B cell (primary cell): ENCODE results near the gene CCDC80. TPM values are rescaled to one million over a fixed set of nuclear protein-coding genes. Genes with fewer than 3 reads are reported as not detected.

Experiments used
- ATAC-seq: fragments of 200-7000 bp; cut with Tn5 transposase; one replicate; pipeline ENCODE4 v1.10.0; 2021; ENCODE audit warnings: low read depth, mild to moderate bottlenecking, moderate number of reproducible peaks, moderate library complexity
- CTCF ChIA-PET: fragments of 350-600 bp; sonication (Branson Sonifier 250); formaldehyde crosslinking; loops from one replicate; lab custom pipeline; 2021; ENCODE audit warnings: antibody characterized with exemption, inconsistent platforms; lab: Charles Lee
- POLR2A ChIA-PET: fragments of 350-600 bp; sonication (Branson Sonifier 250); formaldehyde crosslinking; loops from one replicate; lab custom pipeline; 2021; ENCODE audit warnings: antibody characterized with exemption; lab: Charles Lee
- DNase-seq: peaks from one replicate; pipeline ENCODE4 v3.0.0; 2013
- H2AFZ ChIP-seq: 2 replicates; pipeline ENCODE4 v1.6.1; 2012; ENCODE audit warnings: mild to moderate bottlenecking, low read depth, low read length; ENCODE audit not compliant: insufficient read depth, poor library complexity, severe bottlenecking
- H3K27ac ChIP-seq, 2 donors: 1 replicate in 1 of 2; 2 replicates in 1 of 2; pipeline ENCODE4 v1.5.1; 2012 to 2013; ENCODE audit warnings: low read length in 2 of 2, mild to moderate bottlenecking in 2 of 2, moderate library complexity in 1 of 2
- H3K27me3 ChIP-seq, 4 experiments: fragments of 200-600 bp in 1 of 4; sonication (generic) in 1 of 4; replicated peaks in 1 of 4; 1 replicate in 2 of 4; 2 replicates in 2 of 4; pipeline versions ENCODE4 v1.6.1 to v1.7.0; 2013 to 2016; ENCODE audit warnings: low read length in 3 of 4, mild to moderate bottlenecking in 2 of 4, mixed read lengths in 1 of 4, moderate library complexity in 1 of 4; ENCODE audit not compliant: insufficient read depth in 4 of 4, control insufficient read depth in 3 of 4; ENCODE audit errors: control extremely low read depth in 1 of 4
- H3K36me3 ChIP-seq, 2 experiments: replicated peaks in 1 of 2; 1 replicate in 1 of 2; 2 replicates in 1 of 2; pipeline versions ENCODE4 v1.6.1 to v1.7.1; 2013; ENCODE audit warnings: low read length in 1 of 2; ENCODE audit not compliant: insufficient read depth in 2 of 2, control insufficient read depth in 1 of 2; ENCODE audit errors: control extremely low read depth in 1 of 2, extremely low read depth in 1 of 2
- H3K4me1 ChIP-seq, 2 donors: fragments of 200-600 bp in 1 of 2; sonication (generic) in 1 of 2; 1 replicate in 1 of 2; 2 replicates in 1 of 2; pipeline versions ENCODE4 v1.5.1 to v1.6.1; 2013 to 2017; ENCODE audit warnings: low read length in 2 of 2; ENCODE audit not compliant: control insufficient read depth in 2 of 2, insufficient read depth in 2 of 2
- H3K4me2 ChIP-seq: replicated peaks from 2 replicates; pipeline ENCODE3; 2012; ENCODE audit warnings: mild to moderate bottlenecking, low read depth, low read length; ENCODE audit not compliant: poor library complexity, severe bottlenecking
- H3K4me3 ChIP-seq, 5 experiments: fragments of 200-600 bp in 1 of 5; sonication (generic) in 1 of 5; 1 replicate in 3 of 5; 2 replicates in 2 of 5; pipeline versions ENCODE4 v1.5.1 to v1.7.0; 2011 to 2016; ENCODE audit warnings: low read length in 4 of 5, mild to moderate bottlenecking in 4 of 5, low read depth in 2 of 5, control low read depth in 1 of 5, moderate library complexity in 1 of 5; ENCODE audit not compliant: insufficient read depth in 1 of 5; ENCODE audit errors: control extremely low read depth in 1 of 5, extremely low read depth in 1 of 5
- H3K79me2 ChIP-seq: fragments of 200-600 bp; sonication (generic); one replicate; pipeline ENCODE4 v1.6.0; 2016; ENCODE audit warnings: low read length; ENCODE audit not compliant: control insufficient read depth, insufficient read depth
- H3K9ac ChIP-seq: fragments of 200-600 bp; sonication (generic); 2 replicates; pipeline ENCODE4 v1.6.1; 2017; ENCODE audit warnings: mild to moderate bottlenecking, low read length, moderate library complexity
- H3K9me3 ChIP-seq, 3 donors: one replicate each; pipeline versions ENCODE4 v1.6.1 to v1.7.1; 2013; ENCODE audit warnings: low read length in 2 of 3; ENCODE audit not compliant: control insufficient read depth in 2 of 3, insufficient read depth in 1 of 3; ENCODE audit errors: control extremely low read depth in 1 of 3
- H4K20me1 ChIP-seq: 2 replicates; pipeline ENCODE4 v1.6.0; 2012; ENCODE audit warnings: mild to moderate bottlenecking, low read length; ENCODE audit not compliant: insufficient read depth, control insufficient read depth, poor library complexity, severe bottlenecking
- H3K27ac Mint-ChIP-seq: one replicate; pipeline ENCODE4 v1.8.0; 2021; ENCODE audit warnings: mixed read lengths
- H3K27me3 Mint-ChIP-seq: one replicate; pipeline ENCODE4 v1.8.0; 2021; ENCODE audit warnings: mixed read lengths
- H3K4me1 Mint-ChIP-seq: one replicate; pipeline ENCODE4 v1.8.0; 2021; ENCODE audit warnings: mixed read lengths
- H3K4me3 Mint-ChIP-seq: one replicate; pipeline ENCODE4 v1.8.0; 2021; ENCODE audit warnings: mixed read lengths
- H3K9me3 Mint-ChIP-seq: one replicate; pipeline ENCODE4 v1.8.0; 2022; ENCODE audit warnings: mixed read lengths; ENCODE audit not compliant: insufficient read depth
- EZH2 ChIP-seq: IDR thresholded peaks from 2 replicates; pipeline ENCODE4 v1.6.1; 2012; ENCODE audit warnings: borderline replicate concordance, low read depth, mild to moderate bottlenecking, moderate library complexity, low read length; ENCODE audit not compliant: insufficient read depth, poor library complexity, severe bottlenecking
- WGBS: methylation state at CpG from one replicate; pipeline ENCODE4 v1.1.5; 2013; ENCODE audit warnings: missing lambda C conversion rate; ENCODE audit not compliant: insufficient coverage; 5-methylcytosine and 5-hydroxymethylcytosine counted together
- intact Hi-C: fragments of 100-400 bp; cut with micrococcal nuclease; formaldehyde crosslinking; loops from one replicate; pipeline ENCODE4 v1.10.0; 2022
- polyA plus RNA-seq: library from polyadenylated mRNA; depleted of rRNA; stranded (reverse); fragments of >200 nt; gene quantifications from 2 replicates; pipeline ENCODE4 v1.2.3, GENCODE V29; 2012
- total RNA-seq, 2 donors: library from RNA; stranded (reverse); fragments of 120-200 nt in 1 of 2; gene quantifications; 1 replicate in 1 of 2; 2 replicates in 1 of 2; pipeline versions ENCODE4 v1.2.3 to v1.2.4, GENCODE V29; 2013 to 2022
- TF ChIP-seq, protein P1 (sequence below): fragments of 200-600 bp; IDR thresholded peaks from one replicate; pipeline ENCODE4 v1.8.0; 2022; ENCODE audit warnings: antibody characterized with exemption, mild to moderate bottlenecking

Gene CCDC80
- total and polyA plus RNA-seq, 2 donors (not counting 1 experiment from before 2014, with no cell fraction given): under 0.01 TPM; not detected in 1

DNA sequence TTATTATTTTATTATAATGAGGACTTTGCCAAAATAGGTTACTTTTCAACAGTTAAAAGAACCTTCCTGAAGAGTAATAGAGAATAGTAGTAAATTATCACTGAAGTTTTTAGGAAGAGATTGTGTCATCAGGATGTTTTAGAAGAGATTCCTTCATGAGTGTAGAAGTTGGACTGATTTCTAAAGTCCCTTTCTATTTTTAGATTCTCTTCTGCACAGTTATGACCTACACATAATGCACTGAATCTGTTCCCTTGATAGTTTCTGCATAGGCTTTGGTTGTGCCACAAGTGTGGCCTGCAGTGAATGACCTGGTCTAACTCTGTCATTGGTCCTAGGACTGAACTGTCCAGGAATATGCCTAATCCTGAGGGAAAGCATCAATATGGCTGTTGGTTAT is 55.2 kb downstream of the CCDC80 start:
- no peak overlapping the region for H3K4me3 ChIP-seq
- no peak overlapping the region for H2AFZ ChIP-seq
- Mint-ChIP-seq H3K9me3 (no peaks in the 10 kb centered on the region), H3K4me1 (peaks cover 25% of the 10 kb centered on the region), H3K27me3 (no peaks in the 10 kb centered on the region), H3K27ac (peak overlapping the region; percentile 76), H3K4me3 (no peak overlapping the region)
- H3K27me3 ChIP-seq: no peaks in the 10 kb centered on the region
- ChIA-PET CTCF (interaction anchor here (1.6 kb wide), 1 partner anchor 57 kb away, joined by 4 read pairs; no protein-coding TSS in a partner anchor), POLR2A (no interaction called here)
- H3K4me2 ChIP-seq: peak overlapping the region; percentile 3
- no peak for TF ChIP-seq EZH2
- TF ChIP-seq, protein P1, sequence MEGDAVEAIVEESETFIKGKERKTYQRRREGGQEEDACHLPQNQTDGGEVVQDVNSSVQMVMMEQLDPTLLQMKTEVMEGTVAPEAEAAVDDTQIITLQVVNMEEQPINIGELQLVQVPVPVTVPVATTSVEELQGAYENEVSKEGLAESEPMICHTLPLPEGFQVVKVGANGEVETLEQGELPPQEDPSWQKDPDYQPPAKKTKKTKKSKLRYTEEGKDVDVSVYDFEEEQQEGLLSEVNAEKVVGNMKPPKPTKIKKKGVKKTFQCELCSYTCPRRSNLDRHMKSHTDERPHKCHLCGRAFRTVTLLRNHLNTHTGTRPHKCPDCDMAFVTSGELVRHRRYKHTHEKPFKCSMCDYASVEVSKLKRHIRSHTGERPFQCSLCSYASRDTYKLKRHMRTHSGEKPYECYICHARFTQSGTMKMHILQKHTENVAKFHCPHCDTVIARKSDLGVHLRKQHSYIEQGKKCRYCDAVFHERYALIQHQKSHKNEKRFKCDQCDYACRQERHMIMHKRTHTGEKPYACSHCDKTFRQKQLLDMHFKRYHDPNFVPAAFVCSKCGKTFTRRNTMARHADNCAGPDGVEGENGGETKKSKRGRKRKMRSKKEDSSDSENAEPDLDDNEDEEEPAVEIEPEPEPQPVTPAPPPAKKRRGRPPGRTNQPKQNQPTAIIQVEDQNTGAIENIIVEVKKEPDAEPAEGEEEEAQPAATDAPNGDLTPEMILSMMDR: no peak
- H3K9me3 ChIP-seq: no peaks in the 10 kb centered on the region
- DNase-seq (no peak), ATAC-seq (no peak)
- H3K4me1 ChIP-seq: peaks cover 10 to 21% of the 10 kb centered on the region in 2 donors
- H4K20me1 ChIP-seq: no peaks in the 10 kb centered on the region
- H3K36me3 ChIP-seq: peaks cover 11 to 39% of the 10 kb centered on the region in 2 experiments
- no peaks in the 10 kb centered on the region for H3K79me2 ChIP-seq
- intact Hi-C loops: no loop called here
- H3K9ac ChIP-seq: no peak overlapping the region
- peak overlapping the region in 1 of 2 donors; percentile 3 for H3K27ac ChIP-seq

DNA sequence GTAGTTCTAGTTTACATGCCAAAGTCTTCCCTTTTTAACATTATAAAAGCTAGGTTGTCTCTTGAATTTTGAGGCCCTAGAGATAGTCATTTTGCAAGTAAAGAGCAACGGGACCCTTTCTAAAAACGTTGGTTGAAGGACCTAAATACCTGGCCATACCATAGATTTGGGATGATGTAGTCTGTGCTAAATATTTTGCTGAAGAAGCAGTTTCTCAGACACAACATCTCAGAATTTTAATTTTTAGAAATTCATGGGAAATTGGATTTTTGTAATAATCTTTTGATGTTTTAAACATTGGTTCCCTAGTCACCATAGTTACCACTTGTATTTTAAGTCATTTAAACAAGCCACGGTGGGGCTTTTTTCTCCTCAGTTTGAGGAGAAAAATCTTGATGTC is 57.8 kb downstream of the CCDC80 start:
- Mint-ChIP-seq H3K4me3 (no peak overlapping the region), H3K27ac (no peak overlapping the region), H3K9me3 (no peaks in the 10 kb centered on the region), H3K4me1 (peaks cover 35% of the 10 kb centered on the region), H3K27me3 (no peaks in the 10 kb centered on the region)
- Histone ChIP-seq H3K27me3 (no peaks in the 10 kb centered on the region), H3K4me1 (peaks cover 28 to 36% of the 10 kb centered on the region in 2 donors), H3K36me3 (peaks cover 6 to 38% of the 10 kb centered on the region in 2 experiments), H3K79me2 (no peaks in the 10 kb centered on the region), H3K4me2 (no peak overlapping the region), H3K9me3 (no peaks in the 10 kb centered on the region), H3K4me3 (no peak overlapping the region), H2AFZ (no peak overlapping the region), H3K9ac (no peak overlapping the region), H4K20me1 (no peaks in the 10 kb centered on the region), H3K27ac (no peak overlapping the region)
- ATAC-seq: no peak
- DNase-seq: no peak
- ChIA-PET POLR2A (no interaction called here), CTCF (interaction anchor here (1.1 to 2.8 kb wide), 8 partner anchors 47 to 446 kb away, joined by 3 to 23 read pairs (median 5); partner anchors contain the start of gene GTPBP8)
- no CpG with 5 or more reads among the region's 3 CpGs for WGBS
- intact Hi-C loops: loop anchor here (2.0 kb wide), 1 partner anchor 396 kb away; no protein-coding TSS in a partner anchor
- TF ChIP-seq, protein P1: no peak
- no peak for TF ChIP-seq EZH2
